Thoracic aorta (tissue), 2 donors: ENCODE results near the gene SLC35G2. TPM values are rescaled to one million over a fixed set of nuclear protein-coding genes. Genes with fewer than 3 reads are reported as not detected.

Experiments
- ATAC-seq: fragments of 150-250 bp; one replicate; pipeline ENCODE4 v1.8.0; 2017; ENCODE audit warnings: low read depth; ENCODE audit not compliant: insufficient number of reproducible peaks, low FRiP score
- DNase-seq: peaks from one replicate; pipeline ENCODE4 v3.0.0-alpha.2; 2020; ENCODE audit warnings: low spot score
- H3K27ac ChIP-seq, 2 donors: fragments of 200-600 bp; sonication (generic); 1 replicate in 1 of 2; 2 replicates in 1 of 2; pipeline ENCODE4 v1.5.1; 2016; ENCODE audit warnings: mild to moderate bottlenecking in 2 of 2, moderate library complexity in 2 of 2
- H3K27me3 ChIP-seq: fragments of 200-600 bp; sonication (generic); replicated peaks from 2 replicates; pipeline ENCODE4 v1.6.0; 2016; ENCODE audit warnings: mild to moderate bottlenecking; ENCODE audit not compliant: insufficient read depth
- H3K36me3 ChIP-seq: fragments of 200-600 bp; sonication (generic); one replicate; pipeline ENCODE4 v1.5.1; 2016
- H3K4me1 ChIP-seq, 2 donors: fragments of 200-600 bp; sonication (generic); 1 replicate in 1 of 2; 2 replicates in 1 of 2; pipeline versions ENCODE4 v1.5.1 to v1.6.0; 2016; ENCODE audit warnings: low read depth in 2 of 2, mild to moderate bottlenecking in 1 of 2; ENCODE audit not compliant: control insufficient read depth in 1 of 2
- H3K4me3 ChIP-seq: fragments of 200-600 bp; sonication (generic); 2 replicates; pipeline ENCODE4 v1.5.1; 2016; ENCODE audit warnings: mild to moderate bottlenecking
- H3K9me3 ChIP-seq: fragments of 200-600 bp; sonication (generic); 2 replicates; pipeline ENCODE4 v1.5.1; 2016
- total RNA-seq, 2 donors: library from RNA; depleted of rRNA; stranded (reverse); fragments of >200 nt; gene quantifications; one replicate each; pipeline versions ENCODE4 v1.1.0 to v1.2.3, GENCODE V29; 2016
- TF ChIP-seq, protein P1 (sequence below): fragments of 200-600 bp; sonication (generic); IDR thresholded peaks from one replicate; pipeline ENCODE4 v1.5.1; 2019; ENCODE audit warnings: antibody characterized with exemption

SLC35G2 gene
- total RNA-seq, 2 donors from 2014 or later = 5.3 to 6.9 TPM

DNA sequence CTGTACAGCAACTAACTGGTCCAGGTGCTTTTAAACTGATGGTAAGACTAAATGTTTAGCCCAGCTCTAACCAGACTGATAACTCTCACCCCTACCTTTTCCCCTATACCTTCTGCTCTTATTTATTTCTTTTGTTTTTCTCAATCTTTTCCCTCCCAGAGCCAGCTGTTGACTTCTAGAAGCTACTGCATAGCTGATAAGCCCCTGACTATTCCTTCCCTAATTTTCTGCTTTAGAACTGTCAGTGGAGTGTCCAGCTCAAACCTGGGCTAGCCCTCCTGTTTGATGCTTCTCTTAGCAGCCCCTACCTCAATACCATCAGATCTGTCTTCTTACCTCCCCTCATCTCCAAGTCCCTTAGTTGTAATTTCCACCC is 20.6 kb downstream of the SLC35G2 start:
- DNase-seq = no peak
- Histone ChIP-seq H3K36me3 (no peaks in the 10 kb centered on the region), H3K4me1 (peaks cover 16 to 25% of the 10 kb centered on the region in 2 donors), H3K4me3 (no peak overlapping the region), H3K27ac (peak overlapping the region in 1 of 2 donors; percentile 15), H3K9me3 (no peaks in the 10 kb centered on the region), H3K27me3 (no peaks in the 10 kb centered on the region)
- TF ChIP-seq, protein P1, sequence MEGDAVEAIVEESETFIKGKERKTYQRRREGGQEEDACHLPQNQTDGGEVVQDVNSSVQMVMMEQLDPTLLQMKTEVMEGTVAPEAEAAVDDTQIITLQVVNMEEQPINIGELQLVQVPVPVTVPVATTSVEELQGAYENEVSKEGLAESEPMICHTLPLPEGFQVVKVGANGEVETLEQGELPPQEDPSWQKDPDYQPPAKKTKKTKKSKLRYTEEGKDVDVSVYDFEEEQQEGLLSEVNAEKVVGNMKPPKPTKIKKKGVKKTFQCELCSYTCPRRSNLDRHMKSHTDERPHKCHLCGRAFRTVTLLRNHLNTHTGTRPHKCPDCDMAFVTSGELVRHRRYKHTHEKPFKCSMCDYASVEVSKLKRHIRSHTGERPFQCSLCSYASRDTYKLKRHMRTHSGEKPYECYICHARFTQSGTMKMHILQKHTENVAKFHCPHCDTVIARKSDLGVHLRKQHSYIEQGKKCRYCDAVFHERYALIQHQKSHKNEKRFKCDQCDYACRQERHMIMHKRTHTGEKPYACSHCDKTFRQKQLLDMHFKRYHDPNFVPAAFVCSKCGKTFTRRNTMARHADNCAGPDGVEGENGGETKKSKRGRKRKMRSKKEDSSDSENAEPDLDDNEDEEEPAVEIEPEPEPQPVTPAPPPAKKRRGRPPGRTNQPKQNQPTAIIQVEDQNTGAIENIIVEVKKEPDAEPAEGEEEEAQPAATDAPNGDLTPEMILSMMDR = no peak
- no peak for ATAC-seq

DNA sequence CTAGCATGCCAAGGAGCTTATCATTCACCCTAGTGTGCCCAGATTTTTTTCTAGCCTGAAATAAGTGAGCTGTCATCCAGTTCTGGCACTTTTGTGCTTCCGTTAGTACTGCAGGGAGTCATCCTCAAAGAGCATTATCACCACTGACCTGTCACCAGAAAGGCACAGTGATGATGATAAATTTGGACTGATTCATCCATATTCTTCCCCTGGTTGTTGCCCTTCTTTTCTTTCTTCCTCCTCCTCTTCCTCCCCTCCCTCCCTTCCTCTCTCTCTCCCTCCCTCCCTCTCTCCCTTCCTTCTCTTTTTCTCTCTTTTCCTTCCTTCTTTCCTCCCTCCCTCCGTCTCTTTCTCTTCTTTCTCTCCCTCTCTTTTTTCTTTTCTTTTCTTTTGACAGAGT is 21.3 kb downstream of the SLC35G2 start:
- no peak for DNase-seq
- Histone ChIP-seq H3K4me1 (peaks cover 16 to 23% of the 10 kb centered on the region in 2 donors), H3K27ac (no peak overlapping the region), H3K36me3 (no peaks in the 10 kb centered on the region), H3K27me3 (no peaks in the 10 kb centered on the region), H3K9me3 (no peaks in the 10 kb centered on the region), H3K4me3 (no peak overlapping the region)
- TF ChIP-seq, protein P1 = no peak
- ATAC-seq = no peak

- Histone ChIP-seq H3K36me3 (no peaks in the 10 kb centered on the region), H3K4me3 (no peak overlapping the region), H3K9me3 (no peaks in the 10 kb centered on the region), H3K4me1 (peaks cover 8 to 10% of the 10 kb centered on the region in 2 donors), H3K27me3 (no peaks in the 10 kb centered on the region), H3K27ac (no peak overlapping the region)
- TF ChIP-seq, protein P1 = no peak
- ATAC-seq (no peak), DNase-seq (no peak)
Observed at GRCh38 chr3:136842294-136842693, 23.4 kb downstream of the SLC35G2 start.

- H3K36me3 ChIP-seq = no peaks in the 10 kb centered on the region
- ATAC-seq (no peak), DNase-seq (no peak)
- no peak overlapping the region for H3K4me3 ChIP-seq
- no peaks in the 10 kb centered on the region for H3K27me3 ChIP-seq
- no peaks in the 10 kb centered on the region for H3K9me3 ChIP-seq
- H3K4me1 ChIP-seq = no peaks in the 10 kb centered on the region
- no peak overlapping the region for H3K27ac ChIP-seq
- TF ChIP-seq, protein P1 = no peak
Observed at GRCh38 chr3:136844724-136845123, 25.8 kb downstream of the SLC35G2 start.

DNA sequence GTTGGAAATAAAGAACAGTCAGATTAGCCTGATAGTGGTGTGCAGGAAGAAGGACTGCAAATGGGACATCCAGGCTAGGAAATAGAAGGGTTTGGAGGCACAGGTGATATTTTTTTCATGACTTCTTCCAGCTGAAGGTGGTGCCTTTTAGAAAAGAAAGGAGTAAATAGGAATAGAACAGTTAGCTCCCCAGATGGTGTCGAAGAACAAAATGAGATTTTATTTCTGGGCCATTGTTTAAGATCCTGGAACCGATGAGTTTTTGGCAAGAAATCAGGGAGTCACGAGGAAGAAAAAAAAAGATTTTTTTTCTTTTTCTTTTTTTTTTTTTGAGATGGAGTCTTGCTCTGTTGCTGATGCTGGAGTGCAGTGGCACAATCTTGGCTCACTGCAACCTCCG is 33.3 kb downstream of the SLC35G2 start:
- DNase-seq = no peak
- no peak for ATAC-seq
- TF ChIP-seq, protein P1 = no peak
- H3K36me3 ChIP-seq = no peaks in the 10 kb centered on the region
- no peaks in the 10 kb centered on the region for H3K4me1 ChIP-seq
- H3K27me3 ChIP-seq = no peaks in the 10 kb centered on the region
- no peak overlapping the region for H3K27ac ChIP-seq
- no peak overlapping the region for H3K4me3 ChIP-seq
- no peaks in the 10 kb centered on the region for H3K9me3 ChIP-seq
